C4-2B (cell line): ENCODE data around the gene DENR.

Source experiments
- CTCF ChIP-seq: fragments of 450-650 bp; conservative IDR thresholded peaks from 2 replicates; pipeline ENCODE4 v1.5.1; 2017; ENCODE audit warnings: mild to moderate bottlenecking
- ZFX ChIP-seq: fragments of 450-650 bp; IDR thresholded peaks from 2 replicates; pipeline ENCODE4 v1.6.1; 2017

GRCh38 chr12:122793685-122794106 is 41.1 kb downstream of the DENR start:
- TF ChIP-seq CTCF (peak; percentile 82), ZFX (no peak)
